ENCODE results near the gene UFSP2. TPM values are rescaled to one million over a fixed set of nuclear protein-coding genes. Genes with fewer than 3 reads are reported as not detected.

UFSP2 gene
- 42.8 and 43.9 TPM in 2 replicates for total RNA-seq (ENCODE audit: low replicate concordance)

GRCh38 chr4:185425647-185426352 is at the start of gene UFSP2:
TSS of gene UFSP2 (minus strand) at chr4:185425964. CDS start at chr4:185425868, 96 bp downstream.

GRCh38 chr4:185471235-185472102 is 45.7 kb upstream of the UFSP2 start, which contains the start of gene CCDC110:
TSS of gene CCDC110 (minus strand) at chr4:185471733. CDS start at chr4:185471683, 50 bp downstream.

GRCh38 chr4:185396724-185397385 is 28.9 kb downstream of the UFSP2 start, which contains the start of gene ANKRD37:
TSS of gene ANKRD37 (plus strand) at chr4:185396841. CDS start at chr4:185396924, 83 bp downstream.

GRCh38 chr4:185395238-185395955 is 30.4 kb downstream of the UFSP2 start, which contains the start of gene LRP2BP:
TSS of gene LRP2BP (minus strand) at chr4:185395924. CDS start at chr4:185378186, 17,738 bp downstream.

Other genes with a start within 250 kb of the UFSP2 start
- gene CFAP97, start 222.0 kb downstream of the UFSP2 start, total RNA-seq (ENCODE audit: low replicate concordance): 12.1 and 24.1 TPM in 2 replicates
- gene SNX25, start 216.4 kb downstream of the UFSP2 start, total RNA-seq (ENCODE audit: low replicate concordance): 20.2 and 26.0 TPM in 2 replicates
- gene LRP2BP, start 30.0 kb downstream of the UFSP2 start, total RNA-seq (ENCODE audit: low replicate concordance): 0.35 and 0.38 TPM in 2 replicates
- 8.1 and 10.1 TPM in 2 replicates for gene ANKRD37, start 29.1 kb downstream of the UFSP2 start, total RNA-seq (ENCODE audit: low replicate concordance)
- gene CCDC110, start 45.8 kb upstream of the UFSP2 start, total RNA-seq (ENCODE audit: low replicate concordance): 0.59 and 1.7 TPM in 2 replicates
- 10.3 and 307 TPM in 2 replicates for gene PDLIM3, start 109.5 kb upstream of the UFSP2 start, total RNA-seq (ENCODE audit: low replicate concordance)